Keratinocyte (primary cell): Measurements from ENCODE around the gene FAM221B. TPM values are rescaled to one million over a fixed set of nuclear protein-coding genes. Genes with fewer than 3 reads are reported as not detected.

ENCODE experiments used
- DNase-seq: peaks from one replicate; pipeline ENCODE4 v3.0.0-alpha.2; 2011; ENCODE audit warnings: low read depth, missing footprints, low spot score
- FAIRE-seq: peaks from 2 replicates; lab custom pipeline; 2011; peaks lifted over from hg19 to GRCh38; lab: Jason Lieb, UNC
- H2AFZ ChIP-seq: 2 replicates; pipeline ENCODE4 v1.6.0; 2012; ENCODE audit warnings: low read length, control low read depth, inconsistent platforms; ENCODE audit not compliant: control insufficient read depth
- H3K27ac ChIP-seq: 2 replicates; pipeline ENCODE4 v1.5.1; 2011; ENCODE audit warnings: low read length; ENCODE audit not compliant: control insufficient read depth, insufficient read depth
- H3K27me3 ChIP-seq: 3 replicates; pipeline ENCODE4 v1.6.0; 2011; ENCODE audit warnings: low read length; ENCODE audit not compliant: control insufficient read depth, insufficient read depth; ENCODE audit errors: extremely low read depth
- H3K36me3 ChIP-seq, 2 experiments: 2 replicates in 1 of 2; 3 replicates in 1 of 2; pipeline ENCODE4 v1.5.1; 2011; ENCODE audit warnings: low read length in 2 of 2, mild to moderate bottlenecking in 1 of 2; ENCODE audit not compliant: control insufficient read depth in 2 of 2, insufficient read depth in 2 of 2; ENCODE audit errors: extremely low read depth in 1 of 2
- H3K4me1 ChIP-seq: 3 replicates; pipeline ENCODE4 v1.5.1; 2011; ENCODE audit warnings: low read length; ENCODE audit not compliant: control insufficient read depth, insufficient read depth; ENCODE audit errors: extremely low read depth
- H3K4me2 ChIP-seq: 3 replicates; pipeline ENCODE4 v1.6.0; 2011; ENCODE audit warnings: low read depth, low read length; ENCODE audit not compliant: control insufficient read depth, insufficient read depth; ENCODE audit errors: extremely low read depth
- H3K4me3 ChIP-seq, 3 experiments: fragments of 200-600 bp in 1 of 3; sonication (generic) in 1 of 3; 2 replicates in 2 of 3; 3 replicates in 1 of 3; pipeline ENCODE4 v1.5.1; 2011 to 2016; ENCODE audit warnings: low read length in 3 of 3, mild to moderate bottlenecking in 3 of 3, control low read depth in 2 of 3, inconsistent platforms in 1 of 3, low read depth in 1 of 3, mixed read lengths in 1 of 3, mixed run types in 1 of 3, moderate library complexity in 1 of 3; ENCODE audit not compliant: control insufficient read depth in 2 of 3, insufficient read depth in 2 of 3; ENCODE audit errors: extremely low read depth in 1 of 3
- H3K79me2 ChIP-seq: 2 replicates; pipeline ENCODE4 v1.6.0; 2012; ENCODE audit warnings: low read length; ENCODE audit not compliant: control insufficient read depth, insufficient read depth
- H3K9ac ChIP-seq: 3 replicates; pipeline ENCODE4 v1.6.0; 2011; ENCODE audit warnings: low read length; ENCODE audit not compliant: control insufficient read depth, insufficient read depth; ENCODE audit errors: extremely low read depth
- H3K9me1 ChIP-seq: 3 replicates; pipeline ENCODE4 v1.6.0; 2011; ENCODE audit warnings: low read length; ENCODE audit not compliant: control insufficient read depth, insufficient read depth; ENCODE audit errors: extremely low read depth
- H3K9me3 ChIP-seq: 2 replicates; pipeline ENCODE4 v1.5.1; 2012; ENCODE audit warnings: low read depth, low read length; ENCODE audit not compliant: control insufficient read depth
- H4K20me1 ChIP-seq: 3 replicates; pipeline ENCODE4 v1.6.0; 2011; ENCODE audit warnings: low read length; ENCODE audit not compliant: control insufficient read depth, insufficient read depth; ENCODE audit errors: extremely low read depth
- EZH2 ChIP-seq: IDR thresholded peaks from one replicate; pipeline ENCODE4 v1.6.1; 2012; ENCODE audit warnings: inconsistent platforms, mild to moderate bottlenecking, low read length, moderate library complexity
- dilution Hi-C: fragments of 300-500 bp; cut with MboI; formaldehyde crosslinking; loops from one replicate; pipeline ENCODE4 v1.7.0; 2020; ENCODE audit warnings: low sequenced_read_pairs; ENCODE audit not compliant: extremely low pct_ligation_motif_present
- polyA plus RNA-seq, 5 experiments: library from polyadenylated mRNA; depleted of rRNA in 3 of 5; stranded (reverse) in 3 of 5; stranded (forward) in 1 of 5; unstranded in 1 of 5; fragments of >200 nt; gene quantifications; 1 replicate in 1 of 5; 2 replicates in 3 of 5; 3 replicates in 1 of 5; pipeline versions ENCODE4 v1.2.1 to v1.2.3, GENCODE V29; 2011 to 2012; ENCODE audit warnings: missing spikeins in 2 of 5, low read depth in 1 of 5, low replicate concordance in 1 of 5
- TF ChIP-seq, protein P1 (sequence below), 3 experiments: IDR thresholded peaks in 1 of 3; conservative IDR thresholded peaks in 1 of 3; optimal IDR thresholded peaks in 1 of 3; 2 replicates in 2 of 3; 3 replicates in 1 of 3; pipeline versions ENCODE3 to v1.5.1; 2011; ENCODE audit warnings: low read length in 3 of 3, mild to moderate bottlenecking in 3 of 3, moderate library complexity in 2 of 3, control low read depth in 1 of 3, inconsistent platforms in 1 of 3; ENCODE audit not compliant: insufficient read depth in 2 of 3; ENCODE audit errors: extremely low read depth in 1 of 3

The FAM221B gene
- polyA plus RNA-seq, 1 donor (not counting 4 experiments of a cell fraction or from before 2014, with no cell fraction given): not detected

DNA sequence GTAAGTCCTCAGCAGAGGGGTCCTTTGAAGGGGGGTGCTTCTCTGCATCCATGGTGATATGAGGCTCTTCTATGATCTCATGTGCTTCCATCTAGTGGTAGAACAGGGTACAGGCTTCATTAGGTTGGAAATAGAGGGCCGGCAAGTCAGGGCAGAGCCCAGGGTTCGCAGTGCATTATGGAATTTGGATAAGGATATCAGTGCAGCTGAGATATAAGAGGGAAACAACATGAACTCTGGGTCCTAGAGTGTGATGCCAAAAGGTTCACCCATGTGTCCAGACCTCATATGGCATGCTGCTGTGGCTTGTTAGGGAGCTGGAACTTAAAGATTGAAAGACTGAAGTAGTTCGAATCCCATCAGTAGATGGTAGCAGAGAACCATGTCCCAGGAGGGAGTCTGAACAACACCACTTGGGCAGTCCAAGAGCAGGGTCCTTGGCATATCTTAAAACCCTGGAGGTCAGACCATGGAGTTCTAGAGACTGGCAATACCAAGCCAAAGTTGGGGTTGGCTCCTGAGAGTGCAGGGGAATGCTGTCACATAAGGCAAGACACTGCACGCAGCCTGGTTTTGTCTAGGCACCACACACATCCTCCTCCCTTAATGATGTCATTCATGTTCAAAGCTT is 2.3 kb downstream of the FAM221B start:
- no peaks in the 10 kb centered on the region for H3K36me3 ChIP-seq
- peaks cover 21% of the 10 kb centered on the region for H3K4me1 ChIP-seq
- no peak overlapping the region for H3K9ac ChIP-seq
- DNase-seq: no peak
- no peaks in the 10 kb centered on the region for H4K20me1 ChIP-seq
- peak overlapping the region; percentile 42 for H3K4me2 ChIP-seq
- no peaks in the 10 kb centered on the region for H3K9me3 ChIP-seq
- peak overlapping the region; percentile 65 for H2AFZ ChIP-seq
- FAIRE-seq: peak; percentile 83
- no peaks in the 10 kb centered on the region for H3K9me1 ChIP-seq
- H3K79me2 ChIP-seq: no peaks in the 10 kb centered on the region
- dilution Hi-C loops: no loop called here
- H3K27ac ChIP-seq: peak overlapping the region; percentile 41
- TF ChIP-seq, protein P1, sequence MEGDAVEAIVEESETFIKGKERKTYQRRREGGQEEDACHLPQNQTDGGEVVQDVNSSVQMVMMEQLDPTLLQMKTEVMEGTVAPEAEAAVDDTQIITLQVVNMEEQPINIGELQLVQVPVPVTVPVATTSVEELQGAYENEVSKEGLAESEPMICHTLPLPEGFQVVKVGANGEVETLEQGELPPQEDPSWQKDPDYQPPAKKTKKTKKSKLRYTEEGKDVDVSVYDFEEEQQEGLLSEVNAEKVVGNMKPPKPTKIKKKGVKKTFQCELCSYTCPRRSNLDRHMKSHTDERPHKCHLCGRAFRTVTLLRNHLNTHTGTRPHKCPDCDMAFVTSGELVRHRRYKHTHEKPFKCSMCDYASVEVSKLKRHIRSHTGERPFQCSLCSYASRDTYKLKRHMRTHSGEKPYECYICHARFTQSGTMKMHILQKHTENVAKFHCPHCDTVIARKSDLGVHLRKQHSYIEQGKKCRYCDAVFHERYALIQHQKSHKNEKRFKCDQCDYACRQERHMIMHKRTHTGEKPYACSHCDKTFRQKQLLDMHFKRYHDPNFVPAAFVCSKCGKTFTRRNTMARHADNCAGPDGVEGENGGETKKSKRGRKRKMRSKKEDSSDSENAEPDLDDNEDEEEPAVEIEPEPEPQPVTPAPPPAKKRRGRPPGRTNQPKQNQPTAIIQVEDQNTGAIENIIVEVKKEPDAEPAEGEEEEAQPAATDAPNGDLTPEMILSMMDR (optimal IDR thresholded peaks at IDR 0.05 in 1 of 3, IDR thresholded peaks at IDR 0.05 in 1 of 3, conservative IDR thresholded peaks at IDR 0.05 in 1 of 3; ENCODE audit: extremely low read depth in 1 of 3, insufficient read depth in 2 of 3, low read length in 3 of 3): peak; percentile 65 to 95 (median 81)
- TF ChIP-seq EZH2: no peak
- H3K4me3 ChIP-seq: no peak overlapping the region
- H3K27me3 ChIP-seq: no peaks in the 10 kb centered on the region

DNA sequence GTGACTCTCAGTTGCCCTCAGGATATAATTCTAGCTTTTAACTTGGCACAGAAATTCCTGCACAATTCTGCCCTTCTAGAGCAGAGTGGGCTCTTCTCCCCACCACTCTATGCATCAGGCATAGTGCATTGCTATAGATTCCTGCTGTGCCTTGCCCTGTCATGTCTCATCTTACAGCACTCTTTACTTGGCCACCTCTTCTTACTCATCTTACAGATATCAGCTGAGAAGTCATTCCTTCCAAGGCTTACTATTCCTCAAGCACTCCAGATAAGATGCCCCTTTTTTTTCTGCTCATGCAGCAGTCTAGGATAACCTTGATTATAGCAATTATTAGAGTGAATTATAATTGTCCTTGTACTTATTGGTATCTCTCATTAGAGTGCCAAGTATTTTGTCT is 5.6 kb downstream of the FAM221B start:
- Histone ChIP-seq H3K36me3 (no peaks in the 10 kb centered on the region), H3K9me3 (no peaks in the 10 kb centered on the region), H3K27me3 (no peaks in the 10 kb centered on the region), H3K79me2 (no peaks in the 10 kb centered on the region), H3K9ac (no peak overlapping the region), H3K4me2 (no peak overlapping the region), H4K20me1 (no peaks in the 10 kb centered on the region), H3K27ac (no peak overlapping the region), H3K9me1 (no peaks in the 10 kb centered on the region), H3K4me3 (no peak overlapping the region), H3K4me1 (peaks cover 13% of the 10 kb centered on the region), H2AFZ (no peak overlapping the region)
- no peak for FAIRE-seq
- dilution Hi-C loops: no loop called here
- no peak for DNase-seq
- TF ChIP-seq, protein P1 (optimal IDR thresholded peaks at IDR 0.05 in 1 of 3, IDR thresholded peaks at IDR 0.05 in 1 of 3, conservative IDR thresholded peaks at IDR 0.05 in 1 of 3; ENCODE audit: extremely low read depth in 1 of 3, insufficient read depth in 2 of 3, low read length in 3 of 3): no peak
- TF ChIP-seq EZH2: no peak
